Neuronal stem cell (in vitro differentiated cells): ENCODE measurements around the gene NELL1.

ENCODE experiments used
- DNase-seq: peaks from one replicate; pipeline ENCODE4 v3.0.0-alpha.2; 2013; ENCODE audit warnings: low spot score
- H2AFZ ChIP-seq: one replicate; pipeline ENCODE4 v1.6.1; 2013; ENCODE audit warnings: mild to moderate bottlenecking, low read length, inconsistent platforms
- H2AK5ac ChIP-seq: 2 replicates; pipeline ENCODE4 v1.6.1; 2013; ENCODE audit warnings: low read depth, mild to moderate bottlenecking, inconsistent platforms, low read length, moderate library complexity, mixed read lengths
- H2BK120ac ChIP-seq: 2 replicates; pipeline ENCODE4 v1.6.1; 2013; ENCODE audit warnings: low read depth, mild to moderate bottlenecking, inconsistent platforms, low read length, moderate library complexity, mixed read lengths
- H2BK12ac ChIP-seq: one replicate; pipeline ENCODE4 v1.6.1; 2013; ENCODE audit warnings: low read length, inconsistent platforms
- H2BK15ac ChIP-seq: 2 replicates; pipeline ENCODE4 v1.6.1; 2013; ENCODE audit warnings: mild to moderate bottlenecking, low read length, inconsistent platforms, mixed read lengths
- H2BK5ac ChIP-seq: one replicate; pipeline ENCODE4 v1.6.1; 2013; ENCODE audit warnings: inconsistent platforms, mild to moderate bottlenecking, low read length, moderate library complexity
- H3K14ac ChIP-seq: one replicate; pipeline ENCODE4 v1.6.1; 2013; ENCODE audit warnings: low read length, inconsistent platforms
- H3K18ac ChIP-seq: 2 replicates; pipeline ENCODE4 v1.6.1; 2013; ENCODE audit warnings: low read length, inconsistent platforms
- H3K23ac ChIP-seq: 2 replicates; pipeline ENCODE4 v1.6.1; 2013; ENCODE audit warnings: low read depth, mild to moderate bottlenecking, mixed read lengths, low read length, inconsistent platforms; ENCODE audit not compliant: poor library complexity
- H3K27ac ChIP-seq: replicated peaks from 3 replicates; pipeline ENCODE4 v1.5.1; 2013; ENCODE audit warnings: low read length, inconsistent platforms
- H3K27me3 ChIP-seq, 3 experiments: 2 replicates each; pipeline ENCODE4 v1.6.1; 2013; ENCODE audit warnings: low read length in 3 of 3, mild to moderate bottlenecking in 2 of 3, inconsistent platforms in 1 of 3, low read depth in 1 of 3, mixed read lengths in 1 of 3, moderate library complexity in 1 of 3; ENCODE audit not compliant: control insufficient read depth in 3 of 3, insufficient read depth in 3 of 3
- H3K36me3 ChIP-seq, 2 donors: replicated peaks in 1 of 2; 2 replicates each; pipeline ENCODE4 v1.6.1; 2013; ENCODE audit warnings: low read length in 2 of 2; ENCODE audit not compliant: control insufficient read depth in 2 of 2, insufficient read depth in 2 of 2
- H3K4ac ChIP-seq: 2 replicates; pipeline ENCODE4 v1.6.1; 2013; ENCODE audit warnings: inconsistent platforms, mild to moderate bottlenecking, low read length, moderate library complexity
- H3K4me1 ChIP-seq, 2 donors: 1 replicate in 1 of 2; 2 replicates in 1 of 2; pipeline ENCODE4 v1.6.1; 2013; ENCODE audit warnings: low read length in 2 of 2, low read depth in 1 of 2; ENCODE audit not compliant: control insufficient read depth in 2 of 2, insufficient read depth in 1 of 2
- H3K4me2 ChIP-seq: one replicate; pipeline ENCODE4 v1.6.1; 2013; ENCODE audit warnings: mild to moderate bottlenecking, low read length, inconsistent platforms; ENCODE audit not compliant: insufficient read depth, poor library complexity, severe bottlenecking
- H3K4me3 ChIP-seq, 2 donors: 2 replicates each; pipeline ENCODE4 v1.5.1; 2013; ENCODE audit warnings: low read length in 2 of 2, mild to moderate bottlenecking in 2 of 2, inconsistent platforms in 1 of 2, moderate library complexity in 1 of 2
- H3K79me1 ChIP-seq: one replicate; pipeline ENCODE4 v1.6.1; 2013; ENCODE audit warnings: low read depth, mild to moderate bottlenecking, inconsistent platforms, low read length, moderate library complexity
- H3K9ac ChIP-seq: one replicate; pipeline ENCODE4 v1.6.1; 2013; ENCODE audit warnings: mild to moderate bottlenecking, low read depth, low read length, inconsistent platforms; ENCODE audit not compliant: poor library complexity
- H3K9me3 ChIP-seq, 2 donors: replicated peaks in 1 of 2; 2 replicates each; pipeline versions ENCODE3 to v1.6.1; 2013; ENCODE audit warnings: low read length in 2 of 2, mild to moderate bottlenecking in 2 of 2, inconsistent platforms in 1 of 2, low read depth in 1 of 2, mixed read lengths in 1 of 2, moderate library complexity in 1 of 2; ENCODE audit not compliant: control insufficient read depth in 2 of 2, insufficient read depth in 1 of 2
- H4K8ac ChIP-seq: one replicate; pipeline ENCODE4 v1.6.1; 2013; ENCODE audit warnings: low read depth, mild to moderate bottlenecking, inconsistent platforms, low read length, moderate library complexity
- H4K91ac ChIP-seq: one replicate; pipeline ENCODE4 v1.6.1; 2013; ENCODE audit warnings: low read length, low read depth, mild to moderate bottlenecking, inconsistent platforms; ENCODE audit not compliant: poor library complexity
- WGBS, 2 donors: extraction: QIAGEN DNeasy Blood & Tissue Kit; methylation state at CpG; one replicate each; pipeline ENCODE4 v1.1.7; 2013; ENCODE audit warnings: missing lambda C conversion rate in 2 of 2, mixed read lengths in 1 of 2; ENCODE audit not compliant: insufficient read length in 2 of 2, insufficient replicate concordance in 1 of 2; ENCODE audit errors: extremely low coverage in 2 of 2; 5-methylcytosine and 5-hydroxymethylcytosine counted together

The NELL1 gene

DNA sequence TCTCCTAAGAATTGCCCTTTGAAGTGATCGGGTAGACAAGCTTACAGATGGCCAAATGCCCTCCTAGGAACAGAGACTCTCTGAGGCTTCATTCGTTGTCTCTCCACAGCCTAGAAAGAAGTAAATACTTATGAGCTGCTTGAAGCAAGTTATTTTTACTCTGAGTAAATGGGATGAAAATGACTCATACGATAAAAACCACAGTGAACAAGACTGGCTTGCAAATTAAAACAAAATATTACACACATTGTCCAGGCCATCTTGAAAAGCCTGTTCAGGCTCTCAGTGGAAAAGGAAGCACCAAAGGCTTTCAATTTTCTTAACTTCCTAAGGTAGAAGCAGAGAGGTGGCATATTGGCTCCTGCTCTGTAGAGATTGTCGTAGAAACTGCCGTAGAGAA is 294.2 kb downstream of the NELL1 start:
- H2BK120ac ChIP-seq: no peak overlapping the region
- H2BK12ac ChIP-seq: no peak overlapping the region
- no peaks in the 10 kb centered on the region for H3K9me3 ChIP-seq
- H2AFZ ChIP-seq: no peak overlapping the region
- H2BK15ac ChIP-seq: no peak overlapping the region
- no peak overlapping the region for H2AK5ac ChIP-seq
- H2BK5ac ChIP-seq: no peak overlapping the region
- no peaks in the 10 kb centered on the region for H3K36me3 ChIP-seq
- no peak overlapping the region for H3K4me2 ChIP-seq
- H3K23ac ChIP-seq: no peak overlapping the region
- no CpG with 5 or more reads among the region's 5 CpGs for WGBS, 2 donors
- no peak overlapping the region for H3K4ac ChIP-seq
- no peak for DNase-seq
- H3K79me1 ChIP-seq: no peaks in the 10 kb centered on the region
- no peak overlapping the region for H3K18ac ChIP-seq
- H4K8ac ChIP-seq: no peak overlapping the region
- H3K14ac ChIP-seq: no peak overlapping the region
- no peak overlapping the region for H3K4me3 ChIP-seq
- H4K91ac ChIP-seq: no peak overlapping the region
- H3K27ac ChIP-seq: no peak overlapping the region
- H3K9ac ChIP-seq: no peak overlapping the region
- H3K4me1 ChIP-seq: peaks cover 0 to 2% of the 10 kb centered on the region in 2 donors
- H3K27me3 ChIP-seq: no peaks in the 10 kb centered on the region

DNA sequence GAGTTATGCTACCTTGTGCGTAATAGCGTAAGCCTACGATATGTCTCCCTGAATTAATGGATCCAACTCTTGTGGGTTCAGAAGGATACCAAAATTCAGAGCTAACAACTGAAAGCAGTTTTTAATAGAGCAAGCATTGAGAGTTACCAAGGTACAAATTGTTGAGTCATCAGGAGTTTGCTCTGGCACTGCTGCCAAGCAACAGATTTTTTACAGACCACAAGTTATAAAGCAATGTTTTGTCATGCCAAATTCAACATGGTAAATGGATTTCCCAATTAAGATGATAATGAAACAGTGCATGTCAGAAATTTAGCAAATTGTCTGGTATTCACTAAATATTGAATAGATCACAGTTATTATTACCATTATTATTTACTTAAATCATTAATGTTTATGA is 295.6 kb downstream of the NELL1 start:
- Histone ChIP-seq H3K4ac (no peak overlapping the region), H4K8ac (no peak overlapping the region), H3K18ac (no peak overlapping the region), H2AFZ (no peak overlapping the region), H3K9ac (no peak overlapping the region), H4K91ac (no peak overlapping the region), H3K36me3 (no peaks in the 10 kb centered on the region), H2BK5ac (no peak overlapping the region), H3K9me3 (no peaks in the 10 kb centered on the region), H2BK15ac (no peak overlapping the region), H3K4me1 (peaks cover 0 to 2% of the 10 kb centered on the region in 2 donors), H2BK120ac (no peak overlapping the region), H3K27me3 (no peaks in the 10 kb centered on the region), H2BK12ac (no peak overlapping the region), H3K4me2 (no peak overlapping the region), H3K4me3 (no peak overlapping the region), H3K27ac (no peak overlapping the region), H3K79me1 (no peaks in the 10 kb centered on the region), H2AK5ac (no peak overlapping the region), H3K23ac (no peak overlapping the region), H3K14ac (no peak overlapping the region)
- no peak for DNase-seq
- WGBS, 2 donors: no CpG with 5 or more reads among the region's 3 CpGs

DNA sequence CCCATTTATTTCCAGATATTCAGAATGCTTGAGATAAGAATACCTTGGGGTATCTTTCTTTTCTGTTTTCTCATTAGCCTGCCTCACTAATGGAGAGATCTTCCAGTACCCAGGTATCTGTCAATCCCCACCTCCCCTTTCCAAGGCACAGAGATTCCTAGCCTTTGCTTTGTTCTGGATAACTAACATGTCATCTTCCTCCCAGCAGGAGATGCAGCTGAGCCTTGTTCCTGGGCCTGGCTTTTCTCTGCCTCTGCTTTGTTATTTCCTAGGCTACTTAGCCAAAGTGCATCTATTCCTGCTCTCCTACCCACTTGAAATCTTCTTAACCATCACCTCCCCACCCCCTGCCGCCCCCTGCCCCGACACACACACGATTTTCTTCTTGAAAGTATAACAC is 297.1 kb downstream of the NELL1 start:
- H3K9me3 ChIP-seq: no peaks in the 10 kb centered on the region
- no CpG with 5 or more reads among the region's 3 CpGs for WGBS, 2 donors

DNA sequence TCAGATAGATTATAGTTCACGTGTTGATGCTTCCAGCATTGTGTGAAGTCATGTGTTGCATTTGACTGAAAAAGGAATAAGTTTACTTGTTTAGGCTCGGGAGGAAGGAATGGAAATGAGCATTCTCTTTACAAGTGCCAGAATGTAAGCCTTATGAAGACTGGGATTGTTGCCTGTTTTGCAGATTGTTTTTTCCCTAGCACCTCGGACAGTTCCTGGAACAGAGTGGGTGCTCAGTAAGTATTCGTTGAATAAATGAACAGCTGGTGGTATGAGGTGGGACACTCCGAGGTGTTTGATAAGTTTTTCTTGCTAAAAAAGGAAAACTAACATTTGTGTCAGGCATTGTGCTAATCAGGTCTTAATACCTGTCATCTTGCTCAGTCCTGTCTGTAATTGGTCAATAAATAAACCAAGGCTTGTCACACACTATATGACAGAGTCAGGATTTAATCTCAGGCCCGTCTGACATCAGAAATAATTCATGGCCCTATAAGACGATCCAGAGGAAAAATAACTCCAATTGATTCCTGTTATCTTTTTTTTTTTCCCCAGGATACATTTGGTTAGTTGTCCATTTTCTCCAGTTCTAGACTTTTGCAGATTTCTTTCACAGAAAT is 304.7 kb downstream of the NELL1 start:
- Histone ChIP-seq H2BK5ac (no peak overlapping the region), H3K9ac (no peak overlapping the region), H3K27ac (no peak overlapping the region), H3K4me3 (no peak overlapping the region), H3K9me3 (no peaks in the 10 kb centered on the region), H3K23ac (no peak overlapping the region), H3K36me3 (no peaks in the 10 kb centered on the region), H3K27me3 (no peaks in the 10 kb centered on the region), H3K18ac (no peak overlapping the region), H4K91ac (no peak overlapping the region), H2AK5ac (no peak overlapping the region), H3K79me1 (no peaks in the 10 kb centered on the region), H3K4ac (no peak overlapping the region), H2AFZ (no peak overlapping the region), H3K4me1 (no peaks in the 10 kb centered on the region), H3K14ac (no peak overlapping the region), H4K8ac (no peak overlapping the region), H2BK15ac (no peak overlapping the region), H3K4me2 (no peak overlapping the region), H2BK12ac (no peak overlapping the region), H2BK120ac (no peak overlapping the region)
- WGBS, 2 donors: no CpG with 5 or more reads among the region's 7 CpGs
- DNase-seq: peak; percentile 4

More for the DNA sequence above, 297.1 kb downstream of the NELL1 start:
- H3K4me1 ChIP-seq: peaks cover 0 to 2% of the 10 kb centered on the region in 2 donors
- no peak overlapping the region for H3K18ac ChIP-seq
- DNase-seq: peak; percentile 14
- H3K27me3 ChIP-seq: no peaks in the 10 kb centered on the region
- no peak overlapping the region for H3K4me2 ChIP-seq
- no peak overlapping the region for H2BK15ac ChIP-seq
- no peaks in the 10 kb centered on the region for H3K79me1 ChIP-seq
- no peak overlapping the region for H3K23ac ChIP-seq
- H3K4ac ChIP-seq: no peak overlapping the region
- H4K91ac ChIP-seq: no peak overlapping the region
- no peak overlapping the region for H2BK5ac ChIP-seq
- no peaks in the 10 kb centered on the region for H3K36me3 ChIP-seq
- no peak overlapping the region for H4K8ac ChIP-seq
- no peak overlapping the region for H2AK5ac ChIP-seq
- H3K9ac ChIP-seq: no peak overlapping the region
- no peak overlapping the region for H3K14ac ChIP-seq
- no peak overlapping the region for H3K27ac ChIP-seq
- H2BK120ac ChIP-seq: no peak overlapping the region
- H2BK12ac ChIP-seq: no peak overlapping the region
- no peak overlapping the region for H3K4me3 ChIP-seq
- H2AFZ ChIP-seq: no peak overlapping the region
